ENCODE results near the gene DUOXA2.

DNA sequence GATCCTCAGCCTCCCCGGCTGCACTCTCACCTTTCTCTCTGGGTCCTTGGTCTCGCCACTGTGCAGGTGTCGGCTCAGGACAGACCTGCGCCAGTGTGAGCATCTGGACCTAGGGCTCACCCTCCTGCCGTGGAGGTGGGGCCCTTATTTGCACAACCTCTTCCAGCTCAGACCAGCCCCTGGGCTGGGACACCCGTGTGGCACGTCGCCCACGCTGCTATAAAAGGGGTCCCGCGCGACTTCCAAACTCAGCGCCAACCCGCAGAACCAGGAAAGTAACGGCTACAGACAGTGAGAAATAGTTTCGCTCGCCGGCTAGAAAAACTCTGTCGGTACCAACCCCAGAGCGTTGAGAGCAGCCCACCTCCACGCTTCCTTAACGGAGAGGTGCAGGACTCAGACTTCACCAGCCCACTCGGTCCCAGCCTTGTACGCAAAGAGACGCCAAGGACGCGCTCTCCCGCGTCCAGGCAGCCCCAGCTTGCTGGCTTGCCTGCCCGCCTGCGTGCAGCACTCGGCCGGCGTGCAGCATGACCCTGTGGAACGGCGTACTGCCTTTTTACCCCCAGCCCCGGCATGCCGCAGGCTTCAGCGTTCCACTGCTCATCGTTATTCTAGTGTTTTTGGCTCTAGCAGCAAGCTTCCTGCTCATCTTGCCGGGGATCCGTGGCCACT, at the start of gene DUOXA2, which contains the start of gene DUOX2:
- TF ChIP-seq, protein P1, sequence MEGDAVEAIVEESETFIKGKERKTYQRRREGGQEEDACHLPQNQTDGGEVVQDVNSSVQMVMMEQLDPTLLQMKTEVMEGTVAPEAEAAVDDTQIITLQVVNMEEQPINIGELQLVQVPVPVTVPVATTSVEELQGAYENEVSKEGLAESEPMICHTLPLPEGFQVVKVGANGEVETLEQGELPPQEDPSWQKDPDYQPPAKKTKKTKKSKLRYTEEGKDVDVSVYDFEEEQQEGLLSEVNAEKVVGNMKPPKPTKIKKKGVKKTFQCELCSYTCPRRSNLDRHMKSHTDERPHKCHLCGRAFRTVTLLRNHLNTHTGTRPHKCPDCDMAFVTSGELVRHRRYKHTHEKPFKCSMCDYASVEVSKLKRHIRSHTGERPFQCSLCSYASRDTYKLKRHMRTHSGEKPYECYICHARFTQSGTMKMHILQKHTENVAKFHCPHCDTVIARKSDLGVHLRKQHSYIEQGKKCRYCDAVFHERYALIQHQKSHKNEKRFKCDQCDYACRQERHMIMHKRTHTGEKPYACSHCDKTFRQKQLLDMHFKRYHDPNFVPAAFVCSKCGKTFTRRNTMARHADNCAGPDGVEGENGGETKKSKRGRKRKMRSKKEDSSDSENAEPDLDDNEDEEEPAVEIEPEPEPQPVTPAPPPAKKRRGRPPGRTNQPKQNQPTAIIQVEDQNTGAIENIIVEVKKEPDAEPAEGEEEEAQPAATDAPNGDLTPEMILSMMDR (IDR thresholded peaks at IDR 0.05): no peak
- no peak for TF ChIP-seq EP300 (IDR thresholded peaks at IDR 0.05; ENCODE audit: low read depth)
